ENCODE results near the gene BOLA3.

DNA sequence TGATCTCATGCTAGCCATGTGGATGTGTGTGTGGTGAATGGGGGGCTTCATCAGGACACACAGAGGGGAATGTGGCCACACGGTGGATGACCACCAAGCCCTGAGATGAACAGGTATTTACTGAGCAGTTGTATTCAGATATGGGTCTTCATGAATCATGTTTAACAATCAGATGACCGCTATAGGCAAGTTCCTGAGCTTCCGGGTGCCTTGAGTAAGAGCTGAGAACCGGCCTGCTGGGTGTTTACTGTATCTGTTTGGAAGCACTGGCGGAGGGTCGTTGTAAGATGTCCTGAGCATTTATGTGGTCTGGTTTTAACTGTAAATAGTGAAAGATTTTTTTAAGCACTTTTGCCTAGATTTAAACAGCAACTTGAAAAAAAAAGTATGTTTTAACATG, 43.9 kb downstream of the BOLA3 start:
- TF ChIP-seq, protein P1, sequence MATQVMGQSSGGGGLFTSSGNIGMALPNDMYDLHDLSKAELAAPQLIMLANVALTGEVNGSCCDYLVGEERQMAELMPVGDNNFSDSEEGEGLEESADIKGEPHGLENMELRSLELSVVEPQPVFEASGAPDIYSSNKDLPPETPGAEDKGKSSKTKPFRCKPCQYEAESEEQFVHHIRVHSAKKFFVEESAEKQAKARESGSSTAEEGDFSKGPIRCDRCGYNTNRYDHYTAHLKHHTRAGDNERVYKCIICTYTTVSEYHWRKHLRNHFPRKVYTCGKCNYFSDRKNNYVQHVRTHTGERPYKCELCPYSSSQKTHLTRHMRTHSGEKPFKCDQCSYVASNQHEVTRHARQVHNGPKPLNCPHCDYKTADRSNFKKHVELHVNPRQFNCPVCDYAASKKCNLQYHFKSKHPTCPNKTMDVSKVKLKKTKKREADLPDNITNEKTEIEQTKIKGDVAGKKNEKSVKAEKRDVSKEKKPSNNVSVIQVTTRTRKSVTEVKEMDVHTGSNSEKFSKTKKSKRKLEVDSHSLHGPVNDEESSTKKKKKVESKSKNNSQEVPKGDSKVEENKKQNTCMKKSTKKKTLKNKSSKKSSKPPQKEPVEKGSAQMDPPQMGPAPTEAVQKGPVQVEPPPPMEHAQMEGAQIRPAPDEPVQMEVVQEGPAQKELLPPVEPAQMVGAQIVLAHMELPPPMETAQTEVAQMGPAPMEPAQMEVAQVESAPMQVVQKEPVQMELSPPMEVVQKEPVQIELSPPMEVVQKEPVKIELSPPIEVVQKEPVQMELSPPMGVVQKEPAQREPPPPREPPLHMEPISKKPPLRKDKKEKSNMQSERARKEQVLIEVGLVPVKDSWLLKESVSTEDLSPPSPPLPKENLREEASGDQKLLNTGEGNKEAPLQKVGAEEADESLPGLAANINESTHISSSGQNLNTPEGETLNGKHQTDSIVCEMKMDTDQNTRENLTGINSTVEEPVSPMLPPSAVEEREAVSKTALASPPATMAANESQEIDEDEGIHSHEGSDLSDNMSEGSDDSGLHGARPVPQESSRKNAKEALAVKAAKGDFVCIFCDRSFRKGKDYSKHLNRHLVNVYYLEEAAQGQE (IDR thresholded peaks at IDR 0.05; ENCODE audit: insufficient read depth in 1 of 2, low read depth in 2 of 2, low read length in 1 of 2), result no peak
- TF ChIP-seq, protein P2, sequence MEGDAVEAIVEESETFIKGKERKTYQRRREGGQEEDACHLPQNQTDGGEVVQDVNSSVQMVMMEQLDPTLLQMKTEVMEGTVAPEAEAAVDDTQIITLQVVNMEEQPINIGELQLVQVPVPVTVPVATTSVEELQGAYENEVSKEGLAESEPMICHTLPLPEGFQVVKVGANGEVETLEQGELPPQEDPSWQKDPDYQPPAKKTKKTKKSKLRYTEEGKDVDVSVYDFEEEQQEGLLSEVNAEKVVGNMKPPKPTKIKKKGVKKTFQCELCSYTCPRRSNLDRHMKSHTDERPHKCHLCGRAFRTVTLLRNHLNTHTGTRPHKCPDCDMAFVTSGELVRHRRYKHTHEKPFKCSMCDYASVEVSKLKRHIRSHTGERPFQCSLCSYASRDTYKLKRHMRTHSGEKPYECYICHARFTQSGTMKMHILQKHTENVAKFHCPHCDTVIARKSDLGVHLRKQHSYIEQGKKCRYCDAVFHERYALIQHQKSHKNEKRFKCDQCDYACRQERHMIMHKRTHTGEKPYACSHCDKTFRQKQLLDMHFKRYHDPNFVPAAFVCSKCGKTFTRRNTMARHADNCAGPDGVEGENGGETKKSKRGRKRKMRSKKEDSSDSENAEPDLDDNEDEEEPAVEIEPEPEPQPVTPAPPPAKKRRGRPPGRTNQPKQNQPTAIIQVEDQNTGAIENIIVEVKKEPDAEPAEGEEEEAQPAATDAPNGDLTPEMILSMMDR (IDR thresholded peaks at IDR 0.05), result no peak
- TF ChIP-seq POLR2AphosphoS5 (IDR thresholded peaks at IDR 0.05; ENCODE audit: low read depth, low read length) (no peak), TCF7L2 (IDR thresholded peaks at IDR 0.05; ENCODE audit: low read depth, low read length) (no peak), SIN3A (IDR thresholded peaks at IDR 0.05; ENCODE audit: borderline replicate concordance, insufficient read depth, low read depth, low read length) (no peak)
